Testis (tissue), 3 donors: ENCODE data around the gene LYPD4. TPM values are rescaled to one million over a fixed set of nuclear protein-coding genes. Genes with fewer than 3 reads are reported as not detected.

Experiments
- DNase-seq: peaks from one replicate; pipeline ENCODE4 v3.0.0-alpha.2; 2019
- H3K27ac ChIP-seq, 2 donors: fragments of 200-600 bp; sonication (generic); one replicate each; pipeline ENCODE4 v1.5.1; 2019
- H3K27me3 ChIP-seq: fragments of 200-600 bp; sonication (generic); one replicate; pipeline ENCODE4 v1.5.1; 2019
- H3K36me3 ChIP-seq: fragments of 200-600 bp; sonication (generic); one replicate; pipeline ENCODE4 v1.5.1; 2017; ENCODE audit warnings: low read depth; ENCODE audit errors: missing control alignments
- H3K4me1 ChIP-seq: fragments of 200-600 bp; sonication (generic); one replicate; pipeline ENCODE4 v1.5.1; 2019
- H3K4me3 ChIP-seq, 2 donors: fragments of 200-600 bp; sonication (generic); one replicate each; pipeline ENCODE4 v1.5.1; 2017 to 2019
- H3K9me3 ChIP-seq: fragments of 200-600 bp; sonication (generic); one replicate; pipeline ENCODE4 v1.5.1; 2017
- POLR2A ChIP-seq: fragments of 450-650 bp; IDR thresholded peaks from one replicate; pipeline ENCODE4 v1.6.1; 2017; ENCODE audit warnings: antibody characterized with exemption, mild to moderate bottlenecking, moderate library complexity
- WGBS, 2 donors: methylation state at CpG; one replicate each; pipeline ENCODE4 v1.1.5; 2018; 5-methylcytosine and 5-hydroxymethylcytosine counted together
- intact Hi-C: fragments of 100-400 bp; cut with DNase I; formaldehyde crosslinking; loops from one replicate; pipeline ENCODE4 v1.15.1; 2023; ENCODE audit warnings: low total_unique reads
- polyA plus RNA-seq: library from polyadenylated mRNA; stranded (reverse); fragments of 350-450 nt; fragmentation: Illumina TruSeq; extraction: RNeasy Lipid Tissue Mini Kit (QIAGEN cat#74804); gene quantifications from one replicate; pipeline ENCODE4 v1.2.3, GENCODE V29; 2014; ENCODE audit warnings: low read depth, low replicate concordance; ENCODE audit not compliant: insufficient read depth
- total RNA-seq, 2 donors: library from RNA; depleted of rRNA; stranded (reverse); fragments of >200 nt; gene quantifications; one replicate each; pipeline ENCODE4 v1.2.3, GENCODE V29; 2016
- TF ChIP-seq, protein P1 (sequence below), 3 experiments: fragments of 450-650 bp in 2 of 3; fragments of 200-600 bp in 1 of 3; sonication (generic) in 1 of 3; IDR thresholded peaks; one replicate each; pipeline ENCODE4 v1.5.1; 2016 to 2019; ENCODE audit warnings: antibody characterized with exemption in 3 of 3, mild to moderate bottlenecking in 2 of 3, moderate library complexity in 1 of 3

The LYPD4 gene
- total and polyA plus RNA-seq, 3 donors from 2014 or later = 33.6 to 198 (median 68.4) TPM

DNA sequence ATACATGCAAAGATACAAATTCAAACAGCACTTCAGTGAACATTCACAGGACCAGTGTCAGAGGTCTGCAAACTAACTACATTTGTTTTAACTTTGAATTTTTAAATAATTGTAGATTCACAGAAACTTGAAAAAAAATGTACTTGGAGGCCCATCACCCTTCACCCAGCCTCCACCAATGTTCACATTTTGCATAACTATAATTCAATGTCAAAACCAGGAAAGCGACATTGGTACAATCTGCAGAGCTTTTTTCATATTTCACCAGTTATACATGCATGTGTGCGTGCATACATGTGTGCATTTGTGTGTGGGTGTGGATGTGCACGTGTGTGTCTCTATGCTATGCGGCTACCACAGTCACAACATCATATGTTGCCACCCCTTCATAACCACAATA lies 29.2 kb downstream of the LYPD4 start:
- 66 to 79% methylated on average over 4 of the region's 4 CpGs for WGBS, 2 donors
- no peak overlapping the region for H3K27ac ChIP-seq
- DNase-seq = no peak
- H3K27me3 ChIP-seq = no peaks in the 10 kb centered on the region
- intact Hi-C loops = no loop called here
- H3K4me1 ChIP-seq = no peaks in the 10 kb centered on the region
- no peak overlapping the region for H3K4me3 ChIP-seq
- no peaks in the 10 kb centered on the region for H3K36me3 ChIP-seq
- no peaks in the 10 kb centered on the region for H3K9me3 ChIP-seq
- TF ChIP-seq, protein P1, sequence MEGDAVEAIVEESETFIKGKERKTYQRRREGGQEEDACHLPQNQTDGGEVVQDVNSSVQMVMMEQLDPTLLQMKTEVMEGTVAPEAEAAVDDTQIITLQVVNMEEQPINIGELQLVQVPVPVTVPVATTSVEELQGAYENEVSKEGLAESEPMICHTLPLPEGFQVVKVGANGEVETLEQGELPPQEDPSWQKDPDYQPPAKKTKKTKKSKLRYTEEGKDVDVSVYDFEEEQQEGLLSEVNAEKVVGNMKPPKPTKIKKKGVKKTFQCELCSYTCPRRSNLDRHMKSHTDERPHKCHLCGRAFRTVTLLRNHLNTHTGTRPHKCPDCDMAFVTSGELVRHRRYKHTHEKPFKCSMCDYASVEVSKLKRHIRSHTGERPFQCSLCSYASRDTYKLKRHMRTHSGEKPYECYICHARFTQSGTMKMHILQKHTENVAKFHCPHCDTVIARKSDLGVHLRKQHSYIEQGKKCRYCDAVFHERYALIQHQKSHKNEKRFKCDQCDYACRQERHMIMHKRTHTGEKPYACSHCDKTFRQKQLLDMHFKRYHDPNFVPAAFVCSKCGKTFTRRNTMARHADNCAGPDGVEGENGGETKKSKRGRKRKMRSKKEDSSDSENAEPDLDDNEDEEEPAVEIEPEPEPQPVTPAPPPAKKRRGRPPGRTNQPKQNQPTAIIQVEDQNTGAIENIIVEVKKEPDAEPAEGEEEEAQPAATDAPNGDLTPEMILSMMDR (IDR thresholded peaks at IDR 0.05) = no peak
- no peak for TF ChIP-seq POLR2A

DNA sequence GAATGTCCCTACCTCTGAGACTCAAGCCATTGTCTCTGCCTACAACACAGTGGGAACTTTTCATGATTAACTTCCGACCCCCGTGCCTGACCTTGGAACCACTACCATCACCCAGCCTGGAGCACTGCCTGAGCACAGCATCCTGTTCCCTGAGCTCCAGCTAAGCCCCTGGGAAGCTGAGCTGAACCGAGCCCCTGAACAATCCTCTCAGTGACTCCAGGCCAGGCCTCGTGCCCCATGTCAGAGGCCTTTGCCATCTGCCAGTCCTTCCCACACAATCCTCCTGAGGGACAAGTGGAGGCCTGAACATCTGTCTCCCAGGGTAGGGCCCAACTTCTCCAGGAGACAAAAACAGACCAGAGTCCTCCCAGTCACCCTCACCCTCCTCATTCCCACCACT lies 30.6 kb downstream of the LYPD4 start:
- Histone ChIP-seq H3K27ac (no peak overlapping the region), H3K27me3 (no peaks in the 10 kb centered on the region), H3K36me3 (no peaks in the 10 kb centered on the region), H3K4me1 (no peaks in the 10 kb centered on the region), H3K4me3 (no peak overlapping the region), H3K9me3 (no peaks in the 10 kb centered on the region)
- WGBS, 2 donors = 70 to 77% methylated on average over 4 of the region's 4 CpGs
- DNase-seq = no peak
- TF ChIP-seq POLR2A = no peak
- TF ChIP-seq, protein P1 (IDR thresholded peaks at IDR 0.05) = no peak
- intact Hi-C loops = no loop called here

- Histone ChIP-seq H3K27ac (no peak overlapping the region), H3K4me1 (no peaks in the 10 kb centered on the region), H3K36me3 (no peaks in the 10 kb centered on the region), H3K27me3 (no peaks in the 10 kb centered on the region), H3K9me3 (no peaks in the 10 kb centered on the region), H3K4me3 (no peak overlapping the region)
- no peak for DNase-seq
- TF ChIP-seq, protein P1 (IDR thresholded peaks at IDR 0.05) = no peak
- no peak for TF ChIP-seq POLR2A
- 62 to 69% methylated on average over 3 of the region's 3 CpGs for WGBS, 2 donors
- intact Hi-C loops = no loop called here
These were observed 32.5 kb downstream of the LYPD4 start for GRCh38 chr19:41811981-41812380.

GRCh38 chr19:41811036-41811435 lies 33.4 kb downstream of the LYPD4 start:
- Histone ChIP-seq H3K4me3 (no peak overlapping the region), H3K36me3 (no peaks in the 10 kb centered on the region), H3K4me1 (no peaks in the 10 kb centered on the region), H3K9me3 (no peaks in the 10 kb centered on the region), H3K27ac (no peak overlapping the region), H3K27me3 (no peaks in the 10 kb centered on the region)
- no peak for DNase-seq
- WGBS, 2 donors = 68 to 73% methylated on average over 3 of the region's 3 CpGs
- intact Hi-C loops = no loop called here
- no peak for TF ChIP-seq POLR2A
- TF ChIP-seq, protein P1 (IDR thresholded peaks at IDR 0.05) = no peak

GRCh38 chr19:41810301-41810700 lies 34.2 kb downstream of the LYPD4 start:
- WGBS, 2 donors = 40 to 61% methylated on average over 1 to 4 of the region's 4 CpGs
- Histone ChIP-seq H3K27me3 (no peaks in the 10 kb centered on the region), H3K27ac (no peak overlapping the region), H3K36me3 (no peaks in the 10 kb centered on the region), H3K4me3 (no peak overlapping the region), H3K4me1 (no peaks in the 10 kb centered on the region), H3K9me3 (no peaks in the 10 kb centered on the region)
- no peak for TF ChIP-seq POLR2A
- TF ChIP-seq, protein P1 (IDR thresholded peaks at IDR 0.05) = no peak
- intact Hi-C loops = no loop called here
- no peak for DNase-seq
